Adrenal gland (tissue), 12 donors: ENCODE results near the gene WIPF3. TPM values are rescaled to one million over a fixed set of nuclear protein-coding genes. Genes with fewer than 3 reads are reported as not detected.

ENCODE experiments used
- DNase-seq, 7 donors: peaks; one replicate each; pipeline ENCODE4 v3.0.0-alpha.2; 2019 to 2020
- H3K27ac ChIP-seq, 5 donors: fragments of 200-600 bp; sonication (generic) in 4 of 5; 1 replicate in 3 of 5; 2 replicates in 2 of 5; pipeline versions ENCODE4 v1.5.1 to v1.8.0; 2016 to 2020; ENCODE audit warnings: mild to moderate bottlenecking in 1 of 5
- H3K27me3 ChIP-seq: fragments of 200-600 bp; 2 replicates; pipeline ENCODE4 v1.8.0; 2021
- H3K36me3 ChIP-seq, 2 donors: fragments of 200-600 bp; replicated peaks in 1 of 2; 1 replicate in 1 of 2; 2 replicates in 1 of 2; pipeline versions ENCODE4 v1.5.1 to v1.8.0; 2018 to 2022
- H3K4me1 ChIP-seq, 2 donors: fragments of 200-600 bp; replicated peaks in 1 of 2; 1 replicate in 1 of 2; 2 replicates in 1 of 2; pipeline versions ENCODE4 v1.5.1 to v1.8.0; 2018 to 2021
- H3K4me3 ChIP-seq, 4 donors: fragments of 200-600 bp; sonication (generic) in 3 of 4; one replicate each; pipeline ENCODE4 v1.5.1; 2016 to 2018
- H3K9me3 ChIP-seq, 3 donors: fragments of 200-600 bp; sonication (generic) in 1 of 3; replicated peaks in 1 of 3; 1 replicate in 2 of 3; 2 replicates in 1 of 3; pipeline versions ENCODE4 v1.5.1 to v1.8.0; 2016 to 2021
- CTCF ChIP-seq, 6 experiments: fragments of 450-650 bp in 4 of 6; fragments of 200-600 bp in 2 of 6; sonication (generic) in 1 of 6; IDR thresholded peaks; 1 replicate in 5 of 6; 2 replicates in 1 of 6; pipeline versions ENCODE4 v1.5.1 to v1.8.0; 2016 to 2021; ENCODE audit warnings: antibody characterized with exemption in 6 of 6, mild to moderate bottlenecking in 2 of 6, moderate library complexity in 1 of 6
- POLR2A ChIP-seq, 2 donors: fragments of 450-650 bp; IDR thresholded peaks; one replicate each; pipeline ENCODE4 v1.6.1; 2017; ENCODE audit warnings: antibody characterized with exemption in 2 of 2, mild to moderate bottlenecking in 2 of 2, moderate library complexity in 1 of 2
- WGBS, 4 donors: extraction: QIAGEN DNeasy Blood & Tissue Kit in 2 of 4; methylation state at CpG; one replicate each; pipeline versions ENCODE4 v1.1.5 to v1.1.7; 2013 to 2017; 5-methylcytosine and 5-hydroxymethylcytosine counted together
- intact Hi-C, 2 donors: fragments of 100-400 bp; cut with DNase I; formaldehyde crosslinking; loops; one replicate each; pipeline versions ENCODE4 v1.14.1 to v1.15.0; 2022 to 2023
- polyA plus RNA-seq, 3 donors: library from polyadenylated mRNA; stranded (reverse); fragments of 200-250 nt in 2 of 3; fragments of 350-450 nt in 1 of 3; fragmentation: Illumina TruSeq in 1 of 3; extraction: RNeasy Lipid Tissue Mini Kit (QIAGEN cat#74804) in 1 of 3; gene quantifications; one replicate each; pipeline ENCODE4 v1.2.3, GENCODE V29; 2013 to 2014
- total RNA-seq, 9 donors: library from RNA; depleted of rRNA in 4 of 9; stranded (reverse); fragments of >200 nt in 4 of 9; fragments of 120-200 nt in 1 of 9; fragmentation: NEBNext Ultra II Directional in 1 of 9; extraction: Animal tissue kit (Norgen Biotek cat#: 25700) in 1 of 9; gene quantifications; one replicate each; pipeline versions ENCODE4 v1.1.0 to v1.2.4, GENCODE V29; 2013 to 2023
- donor health status: healthy with polysubstance abuse.
- donor health status: Bipolar disorder and iron deficiency.
- donor health status: DM: yes; HTN: yes; CAD: no.
- donor health status: DM: no; HTN: no; CAD: no.
- donor health status: DM: no; HTN: no; CAD: no.
- donor health status: DM: yes; HTN: yes; CAD: no.

Gene WIPF3
- total and polyA plus RNA-seq, 12 donors, result 0.50 to 16.0 (median 5.2) TPM

GRCh38 chr7:29841926-29842701 is 35.8 kb downstream of the WIPF3 start:
- no peaks in the 10 kb centered on the region for H3K4me1 ChIP-seq

GRCh38 chr7:29843093-29843492 is 36.8 kb downstream of the WIPF3 start:
- DNase-seq, result no peak
- TF ChIP-seq POLR2A (IDR thresholded peaks at IDR 0.05) (no peak), CTCF (IDR thresholded peaks at IDR 0.05) (no peak)
- H3K27me3 ChIP-seq, result no peaks in the 10 kb centered on the region
- 90 to 98% (median 95%) methylated on average over 8 of the region's 8 CpGs for WGBS, 4 donors
- no peaks in the 10 kb centered on the region for H3K9me3 ChIP-seq
- intact Hi-C loops, result no loop called here
- no peaks in the 10 kb centered on the region for H3K36me3 ChIP-seq
- H3K4me1 ChIP-seq, result no peaks in the 10 kb centered on the region
- H3K27ac ChIP-seq, result no peak overlapping the region
- H3K4me3 ChIP-seq, result no peak overlapping the region

More at GRCh38 chr7:29841926-29842701, 35.8 kb downstream of the WIPF3 start:
- H3K27ac ChIP-seq, result no peak overlapping the region
- WGBS, 4 donors, result 90 to 94% (median 92%) methylated on average over 11 of the region's 11 CpGs
- intact Hi-C loops, result no loop called here
- H3K36me3 ChIP-seq, result no peaks in the 10 kb centered on the region
- H3K27me3 ChIP-seq, result no peaks in the 10 kb centered on the region
- no peak for TF ChIP-seq POLR2A (IDR thresholded peaks at IDR 0.05)
- TF ChIP-seq CTCF (IDR thresholded peaks at IDR 0.05), result no peak
- no peak overlapping the region for H3K4me3 ChIP-seq
- H3K9me3 ChIP-seq, result no peaks in the 10 kb centered on the region
- no peak for DNase-seq

DNA sequence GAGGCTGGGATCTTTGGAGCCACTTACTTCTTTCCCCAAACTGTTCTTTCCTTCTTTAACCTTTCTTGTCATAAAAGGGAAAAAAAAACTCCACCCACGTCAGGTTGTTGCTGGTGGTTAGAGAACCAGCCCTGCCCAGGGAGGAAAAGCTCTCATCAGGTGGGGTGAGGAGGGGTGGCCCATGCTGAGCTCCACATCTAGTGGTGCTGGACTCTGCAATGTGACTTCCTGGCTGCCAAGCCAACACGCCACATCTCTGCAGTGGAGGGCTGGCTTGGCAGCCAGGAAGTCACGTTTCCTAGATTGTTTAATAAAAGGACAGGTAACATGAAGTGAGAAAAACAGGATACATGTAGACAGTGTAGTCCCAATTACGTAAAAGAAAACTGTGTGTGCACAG is 37.4 kb downstream of the WIPF3 start:
- DNase-seq, result no peak
- intact Hi-C loops, result no loop called here
- Histone ChIP-seq H3K4me3 (no peak overlapping the region), H3K4me1 (no peaks in the 10 kb centered on the region), H3K27ac (no peak overlapping the region), H3K36me3 (no peaks in the 10 kb centered on the region), H3K27me3 (no peaks in the 10 kb centered on the region), H3K9me3 (no peaks in the 10 kb centered on the region)
- no peak for TF ChIP-seq CTCF (IDR thresholded peaks at IDR 0.05)
- TF ChIP-seq POLR2A (IDR thresholded peaks at IDR 0.05), result no peak
- 71 to 83% (median 77%) methylated on average over 4 of the region's 4 CpGs for WGBS, 4 donors

GRCh38 chr7:29844559-29844958 is 38.3 kb downstream of the WIPF3 start:
- WGBS, 4 donors, result 93 to 97% (median 95%) methylated on average over 9 of the region's 9 CpGs
- no peak for DNase-seq
- intact Hi-C loops, result no loop called here
- Histone ChIP-seq H3K4me1 (no peaks in the 10 kb centered on the region), H3K9me3 (no peaks in the 10 kb centered on the region), H3K27ac (no peak overlapping the region), H3K27me3 (no peaks in the 10 kb centered on the region), H3K36me3 (no peaks in the 10 kb centered on the region), H3K4me3 (no peak overlapping the region)
- TF ChIP-seq POLR2A (IDR thresholded peaks at IDR 0.05) (no peak), CTCF (IDR thresholded peaks at IDR 0.05) (no peak)
